SK-N-SH (cell line): ENCODE measurements around the gene BMP6. TPM values are rescaled to one million over a fixed set of nuclear protein-coding genes. Genes with fewer than 3 reads are reported as not detected.

Experiments used
- CTCF ChIA-PET: fragments of 300-600, 350-600 bp; formaldehyde crosslinking; extraction: SDS; loops from one replicate; lab custom pipeline; 2021; lab: Yijun Ruan, JAX
- POLR2A ChIA-PET: fragments of 350-600 bp; sonication (Branson Sonifier 250); formaldehyde crosslinking; extraction: SDS; loops from one replicate; lab custom pipeline; 2020; ENCODE audit warnings: antibody characterized with exemption, inconsistent platforms; lab: Yijun Ruan, JAX
- DNase-seq: peaks from one replicate; pipeline ENCODE4 v3.0.0; 2012
- H2AFZ ChIP-seq: fragments of 200-600 bp; sonication (generic); 2 replicates; pipeline ENCODE4 v1.8.1; 2016; ENCODE audit warnings: antibody characterized with exemption, mild to moderate bottlenecking, low read depth
- H3F3A ChIP-seq: fragments of 200-600 bp; sonication (generic); replicated peaks from 2 replicates; pipeline ENCODE3; 2016; ENCODE audit warnings: antibody characterized with exemption, mild to moderate bottlenecking; ENCODE audit not compliant: insufficient read depth
- H3K27ac ChIP-seq, 2 experiments: fragments of 200-500 bp in 1 of 2; fragments of 200-600 bp in 1 of 2; sonication (Bioruptor generic) in 1 of 2; sonication (generic), shearing (Covaris generic) in 1 of 2; 2 replicates each; pipeline versions ENCODE4 v1.5.1 to v1.6.1; 2014 to 2016; ENCODE audit warnings: low read depth in 2 of 2, inconsistent platforms in 1 of 2, low read length in 1 of 2, mild to moderate bottlenecking in 1 of 2, mixed read lengths in 1 of 2
- H3K27me3 ChIP-seq: fragments of 200-600 bp; sonication (generic), shearing (Covaris generic); 2 replicates; pipeline ENCODE4 v1.6.1; 2016; ENCODE audit warnings: mixed run types; ENCODE audit not compliant: insufficient read depth
- H3K36me3 ChIP-seq, 2 experiments: fragments of 200-500 bp in 1 of 2; fragments of 200-600 bp in 1 of 2; sonication (Bioruptor generic) in 1 of 2; sonication (generic) in 1 of 2; replicated peaks in 1 of 2; 2 replicates each; pipeline versions ENCODE3 to v1.5.1; 2014 to 2016; ENCODE audit warnings: low read length in 1 of 2, mild to moderate bottlenecking in 1 of 2; ENCODE audit not compliant: insufficient read depth in 2 of 2, control insufficient read depth in 1 of 2
- H3K4me1 ChIP-seq, 2 experiments: fragments of 200-500 bp in 1 of 2; fragments of 200-600 bp in 1 of 2; sonication (Bioruptor generic) in 1 of 2; sonication (generic), shearing (Covaris generic) in 1 of 2; 2 replicates each; pipeline versions ENCODE4 v1.5.1 to v1.6.1; 2014 to 2016; ENCODE audit warnings: low read depth in 1 of 2, low read length in 1 of 2, mixed run types in 1 of 2; ENCODE audit not compliant: insufficient read depth in 2 of 2, control insufficient read depth in 1 of 2
- H3K4me2 ChIP-seq: fragments of 200-600 bp; sonication (generic), shearing (Covaris generic); 2 replicates; pipeline ENCODE4 v1.6.1; 2017; ENCODE audit warnings: mixed run types
- H3K4me3 ChIP-seq, 2 experiments: fragments of 200-500 bp in 1 of 2; fragments of 200-600 bp in 1 of 2; sonication (Bioruptor generic) in 1 of 2; sonication (generic), shearing (Covaris generic) in 1 of 2; 2 replicates each; pipeline versions ENCODE4 v1.5.1 to v1.8.1; 2014 to 2016; ENCODE audit warnings: low read depth in 2 of 2, inconsistent platforms in 1 of 2, low read length in 1 of 2, mild to moderate bottlenecking in 1 of 2, mixed read lengths in 1 of 2, moderate library complexity in 1 of 2
- H3K79me2 ChIP-seq: fragments of 200-600 bp; sonication (generic); 2 replicates; pipeline ENCODE4 v1.8.1; 2017; ENCODE audit warnings: mild to moderate bottlenecking; ENCODE audit not compliant: insufficient read depth
- H3K9ac ChIP-seq: fragments of 200-600 bp; sonication (generic); 2 replicates; pipeline ENCODE4 v1.6.1; 2017; ENCODE audit warnings: mixed run types
- H3K9me2 ChIP-seq: fragments of 200-600 bp; sonication (generic); 2 replicates; pipeline ENCODE4 v1.6.1; 2017; ENCODE audit warnings: mixed run types
- H3K9me3 ChIP-seq: fragments of 200-600 bp; sonication (generic); 2 replicates; pipeline ENCODE4 v1.6.1; 2017; ENCODE audit warnings: mixed run types, mild to moderate bottlenecking, moderate library complexity
- H4K20me1 ChIP-seq: fragments of 200-600 bp; sonication (generic); 2 replicates; pipeline ENCODE4 v1.6.1; 2017; ENCODE audit warnings: mild to moderate bottlenecking, mixed run types; ENCODE audit not compliant: insufficient read depth
- EZH2phosphoT487 ChIP-seq: fragments of 200-600 bp; sonication (generic); IDR thresholded peaks from 2 replicates; pipeline ENCODE4 v1.6.1; 2017; ENCODE audit warnings: low read depth, mixed run types, mild to moderate bottlenecking, antibody characterized with exemption, moderate library complexity, borderline replicate concordance
- FOSL2 ChIP-seq: IDR thresholded peaks from 2 replicates; pipeline ENCODE4 v1.4.0; 2012; ENCODE audit warnings: low read depth, mild to moderate bottlenecking, moderate library complexity, borderline replicate concordance
- FOXJ3 ChIP-seq: sonication (generic); formaldehyde crosslinking; IDR thresholded peaks from 2 replicates; pipeline ENCODE4 v1.5.1; 2020; ENCODE audit warnings: mild to moderate bottlenecking, missing genetic modification reagents
- JUND ChIP-seq: IDR thresholded peaks from 2 replicates; pipeline ENCODE4 v1.4.0; 2012
- MEF2A ChIP-seq: IDR thresholded peaks from 2 replicates; pipeline ENCODE4 v1.4.0; 2012; ENCODE audit warnings: low read depth, borderline replicate concordance
- MXI1 ChIP-seq: IDR thresholded peaks from 2 replicates; pipeline ENCODE4 v1.6.1; 2012; ENCODE audit warnings: mild to moderate bottlenecking, low read depth, low read length, improper control_type of control experiment
- NFIC ChIP-seq: IDR thresholded peaks from 2 replicates; pipeline ENCODE4 v1.4.0; 2012; ENCODE audit warnings: borderline replicate concordance
- NRF1 ChIP-seq: IDR thresholded peaks from 2 replicates; pipeline ENCODE4 v1.6.1; 2012; ENCODE audit warnings: low read depth, mild to moderate bottlenecking, low read length
- RAD21 ChIP-seq: IDR thresholded peaks from 2 replicates; pipeline ENCODE4 v1.6.1; 2012; ENCODE audit warnings: mild to moderate bottlenecking, low read length
- RCOR1 ChIP-seq: fragments of 150-350 bp; IDR thresholded peaks from 2 replicates; pipeline ENCODE4 v1.6.1; 2017; ENCODE audit warnings: antibody characterized with exemption, low read length
- REST ChIP-seq: IDR thresholded peaks from 2 replicates; pipeline ENCODE4 v1.6.1; 2012; ENCODE audit warnings: mild to moderate bottlenecking, low read depth, low read length, moderate library complexity
- RFX5 ChIP-seq: IDR thresholded peaks from 2 replicates; pipeline ENCODE4 v1.6.1; 2012; ENCODE audit warnings: mild to moderate bottlenecking, improper control_type of control experiment, low read length
- SIN3A ChIP-seq: IDR thresholded peaks from 2 replicates; pipeline ENCODE4 v1.6.1; 2012; ENCODE audit warnings: low read depth, mild to moderate bottlenecking, low read length, moderate library complexity, borderline replicate concordance
- SMC3 ChIP-seq: IDR thresholded peaks from 2 replicates; pipeline ENCODE4 v1.6.1; 2012; ENCODE audit warnings: low read depth, low read length, improper control_type of control experiment
- TAF1 ChIP-seq: IDR thresholded peaks from 2 replicates; pipeline ENCODE4 v1.6.1; 2012; ENCODE audit warnings: low read depth, mild to moderate bottlenecking, low read length, moderate library complexity, borderline replicate concordance
- TCF12 ChIP-seq: IDR thresholded peaks from 2 replicates; pipeline ENCODE4 v1.4.0; 2012
- TEAD4 ChIP-seq: IDR thresholded peaks from 2 replicates; pipeline ENCODE4 v1.4.0; 2012; ENCODE audit warnings: mild to moderate bottlenecking, borderline replicate concordance; ENCODE audit not compliant: insufficient read depth
- USF1 ChIP-seq: IDR thresholded peaks from 2 replicates; pipeline ENCODE4 v1.4.0; 2012; ENCODE audit warnings: low read depth, borderline replicate concordance
- ZBTB33 ChIP-seq: IDR thresholded peaks from 2 replicates; pipeline ENCODE4 v1.4.0; 2012; ENCODE audit warnings: low read depth, borderline replicate concordance
- WGBS: methylation state at CpG from one replicate; pipeline ENCODE4 v1.1.6; 2017; ENCODE audit warnings: low lambda C conversion rate; 5-methylcytosine and 5-hydroxymethylcytosine counted together
- polyA plus RNA-seq, 3 experiments: library from polyadenylated mRNA; depleted of rRNA; stranded (reverse); fragments of >200 nt; gene quantifications; 2 replicates each; pipeline ENCODE4 v1.2.3, GENCODE V29; 2012
- TF ChIP-seq, protein P1 (sequence below): IDR thresholded peaks from 2 replicates; pipeline ENCODE4 v1.4.0; 2012; ENCODE audit warnings: low read depth
- TF ChIP-seq, protein P2 (sequence below): IDR thresholded peaks from 2 replicates; pipeline ENCODE4; 2012

The BMP6 gene
- polyA plus RNA-seq, 1 of the 3 experiments (the other 2 are of a cell fraction), result not detected

- TF ChIP-seq EZH2phosphoT487, result no peak
- no peak for TF ChIP-seq RCOR1
- no peak for TF ChIP-seq FOSL2
- no peak for TF ChIP-seq JUND
- TF ChIP-seq TEAD4, result no peak
- TF ChIP-seq, protein P1, sequence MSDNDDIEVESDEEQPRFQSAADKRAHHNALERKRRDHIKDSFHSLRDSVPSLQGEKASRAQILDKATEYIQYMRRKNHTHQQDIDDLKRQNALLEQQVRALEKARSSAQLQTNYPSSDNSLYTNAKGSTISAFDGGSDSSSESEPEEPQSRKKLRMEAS, result no peak
- TF ChIP-seq RAD21, result no peak
- no peak for TF ChIP-seq RFX5
Measured at GRCh38 chr6:7750197-7750596, 24.3 kb downstream of the BMP6 start (continued).

- no peaks in the 10 kb centered on the region for H3K79me2 ChIP-seq
- DNase-seq, result no peak
- no peaks in the 10 kb centered on the region for H3F3A ChIP-seq
- TF ChIP-seq USF1, result no peak
- TF ChIP-seq TAF1, result no peak
- TF ChIP-seq RCOR1, result no peak
- TF ChIP-seq FOXJ3, result no peak
- TF ChIP-seq RAD21, result no peak
- TF ChIP-seq EZH2phosphoT487, result no peak
- no peak for TF ChIP-seq MXI1
- TF ChIP-seq NRF1, result no peak
- TF ChIP-seq NFIC, result no peak
- no peak for TF ChIP-seq SIN3A
- TF ChIP-seq MEF2A, result no peak
- TF ChIP-seq, protein P2, sequence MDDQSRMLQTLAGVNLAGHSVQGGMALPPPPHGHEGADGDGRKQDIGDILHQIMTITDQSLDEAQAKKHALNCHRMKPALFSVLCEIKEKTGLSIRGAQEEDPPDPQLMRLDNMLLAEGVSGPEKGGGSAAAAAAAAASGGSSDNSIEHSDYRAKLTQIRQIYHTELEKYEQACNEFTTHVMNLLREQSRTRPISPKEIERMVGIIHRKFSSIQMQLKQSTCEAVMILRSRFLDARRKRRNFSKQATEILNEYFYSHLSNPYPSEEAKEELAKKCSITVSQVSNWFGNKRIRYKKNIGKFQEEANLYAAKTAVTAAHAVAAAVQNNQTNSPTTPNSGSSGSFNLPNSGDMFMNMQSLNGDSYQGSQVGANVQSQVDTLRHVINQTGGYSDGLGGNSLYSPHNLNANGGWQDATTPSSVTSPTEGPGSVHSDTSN, result no peak
- TF ChIP-seq RFX5, result no peak
- TF ChIP-seq TCF12, result no peak
- no peak for TF ChIP-seq ZBTB33
- TF ChIP-seq SMC3, result no peak
- TF ChIP-seq REST, result no peak
- no peak overlapping the region for H3K4me3 ChIP-seq
- ChIA-PET CTCF (no interaction called here), POLR2A (no interaction called here)
- no peak overlapping the region for H3K4me2 ChIP-seq
- no peak overlapping the region for H3K9ac ChIP-seq
- 53% methylated on average over 7 of the region's 7 CpGs for WGBS
- no peak overlapping the region for H3K27ac ChIP-seq
- H2AFZ ChIP-seq, result no peak overlapping the region
- no peaks in the 10 kb centered on the region for H4K20me1 ChIP-seq
- H3K9me2 ChIP-seq, result no peaks in the 10 kb centered on the region
- H3K9me3 ChIP-seq, result no peaks in the 10 kb centered on the region
- H3K36me3 ChIP-seq, result no peaks in the 10 kb centered on the region
- no peaks in the 10 kb centered on the region for H3K4me1 ChIP-seq
- peaks cover 8% of the 10 kb centered on the region; the same call in 1 of the 2 replicates for H3K27me3 ChIP-seq
Measured at GRCh38 chr6:7758456-7758855, 32.6 kb downstream of the BMP6 start.
